T-helper 2 cell treated with Interferon-gamma antibody and Interleukin-4, amounts not matched to agents 5 μg/mL and 100 μg/mL, for 36 hours (primary cell): Measurements from ENCODE around the gene DHRS7C.

ENCODE experiments used
- DNase-seq: peaks from one replicate; pipeline ENCODE4 v3.0.0; 2021; ENCODE audit warnings: low spot score
- H3K27ac Mint-ChIP-seq: one replicate; pipeline ENCODE4 v1.8.0; 2021; ENCODE audit warnings: mild to moderate bottlenecking, mixed read lengths
- H3K27me3 Mint-ChIP-seq: one replicate; pipeline ENCODE4 v1.8.0; 2021; ENCODE audit warnings: low read depth, mixed read lengths
- H3K36me3 Mint-ChIP-seq: one replicate; pipeline ENCODE4 v1.8.0; 2021; ENCODE audit warnings: low read depth, mixed read lengths
- H3K4me1 Mint-ChIP-seq: one replicate; pipeline ENCODE4 v1.8.0; 2021; ENCODE audit warnings: low read depth, mixed read lengths
- H3K4me3 Mint-ChIP-seq: one replicate; pipeline ENCODE4 v1.8.0; 2022; ENCODE audit warnings: mild to moderate bottlenecking, moderate library complexity, mixed read lengths
- H3K9me3 Mint-ChIP-seq: one replicate; pipeline ENCODE4 v1.8.0; 2021; ENCODE audit warnings: mixed read lengths

DHRS7C gene

GRCh38 chr17:9766970-9767369 lies 24.4 kb downstream of the DHRS7C start:
- DNase-seq = no peak
- Mint-ChIP-seq H3K27ac (no peak overlapping the region), H3K4me1 (peaks cover 5% of the 10 kb centered on the region), H3K9me3 (no peaks in the 10 kb centered on the region), H3K36me3 (no peaks in the 10 kb centered on the region), H3K27me3 (no peaks in the 10 kb centered on the region), H3K4me3 (no peak overlapping the region)

- peaks cover 5% of the 10 kb centered on the region for H3K4me1 Mint-ChIP-seq
- no peak overlapping the region for H3K27ac Mint-ChIP-seq
- H3K4me3 Mint-ChIP-seq = no peak overlapping the region
- no peaks in the 10 kb centered on the region for H3K36me3 Mint-ChIP-seq
- H3K9me3 Mint-ChIP-seq = no peaks in the 10 kb centered on the region
- no peaks in the 10 kb centered on the region for H3K27me3 Mint-ChIP-seq
- DNase-seq = no peak
Observed at GRCh38 chr17:9765322-9765721, 26.1 kb downstream of the DHRS7C start.

GRCh38 chr17:9763643-9764042 lies 27.7 kb downstream of the DHRS7C start:
- Mint-ChIP-seq H3K27ac (no peak overlapping the region), H3K27me3 (no peaks in the 10 kb centered on the region), H3K4me1 (peaks cover 5% of the 10 kb centered on the region), H3K4me3 (no peak overlapping the region), H3K9me3 (no peaks in the 10 kb centered on the region), H3K36me3 (no peaks in the 10 kb centered on the region)
- peak; percentile 14 for DNase-seq

GRCh38 chr17:9760266-9760665 lies 31.1 kb downstream of the DHRS7C start:
- H3K4me1 Mint-ChIP-seq = peaks cover 5% of the 10 kb centered on the region
- H3K9me3 Mint-ChIP-seq = no peaks in the 10 kb centered on the region
- no peak for DNase-seq
- H3K27me3 Mint-ChIP-seq = no peaks in the 10 kb centered on the region
- H3K36me3 Mint-ChIP-seq = no peaks in the 10 kb centered on the region
- H3K27ac Mint-ChIP-seq = no peak overlapping the region
- H3K4me3 Mint-ChIP-seq = no peak overlapping the region

- no peak for DNase-seq
- Mint-ChIP-seq H3K27me3 (peaks cover 3% of the 10 kb centered on the region), H3K36me3 (no peaks in the 10 kb centered on the region), H3K27ac (no peak overlapping the region), H3K9me3 (no peaks in the 10 kb centered on the region), H3K4me3 (no peak overlapping the region), H3K4me1 (no peaks in the 10 kb centered on the region)
Observed at GRCh38 chr17:9755083-9755482, 36.3 kb downstream of the DHRS7C start.

- H3K36me3 Mint-ChIP-seq = no peaks in the 10 kb centered on the region
- H3K9me3 Mint-ChIP-seq = no peaks in the 10 kb centered on the region
- no peak overlapping the region for H3K27ac Mint-ChIP-seq
- peaks cover 6% of the 10 kb centered on the region for H3K27me3 Mint-ChIP-seq
- no peaks in the 10 kb centered on the region for H3K4me1 Mint-ChIP-seq
- H3K4me3 Mint-ChIP-seq = no peak overlapping the region
- no peak for DNase-seq
Observed at GRCh38 chr17:9750524-9750923, 40.9 kb downstream of the DHRS7C start.

- Mint-ChIP-seq H3K27me3 (no peaks in the 10 kb centered on the region), H3K4me3 (no peak overlapping the region), H3K4me1 (no peaks in the 10 kb centered on the region), H3K36me3 (no peaks in the 10 kb centered on the region), H3K9me3 (no peaks in the 10 kb centered on the region), H3K27ac (no peak overlapping the region)
- DNase-seq = no peak
Observed at GRCh38 chr17:9729735-9730420, 61.5 kb downstream of the DHRS7C start.

- H3K9me3 Mint-ChIP-seq = no peaks in the 10 kb centered on the region
- no peak overlapping the region for H3K4me3 Mint-ChIP-seq
- no peak for DNase-seq
- H3K27ac Mint-ChIP-seq = no peak overlapping the region
- no peaks in the 10 kb centered on the region for H3K4me1 Mint-ChIP-seq
- no peaks in the 10 kb centered on the region for H3K36me3 Mint-ChIP-seq
- no peaks in the 10 kb centered on the region for H3K27me3 Mint-ChIP-seq
Observed at GRCh38 chr17:9729034-9729650, 62.2 kb downstream of the DHRS7C start.

GRCh38 chr17:9728564-9728963 lies 62.8 kb downstream of the DHRS7C start:
- no peak overlapping the region for H3K27ac Mint-ChIP-seq
- DNase-seq = no peak
- H3K4me1 Mint-ChIP-seq = no peaks in the 10 kb centered on the region
- H3K27me3 Mint-ChIP-seq = no peaks in the 10 kb centered on the region
- no peak overlapping the region for H3K4me3 Mint-ChIP-seq
- H3K36me3 Mint-ChIP-seq = no peaks in the 10 kb centered on the region
- no peaks in the 10 kb centered on the region for H3K9me3 Mint-ChIP-seq

- no peak overlapping the region for H3K27ac Mint-ChIP-seq
Observed at GRCh38 chr17:9728005-9728404, 63.4 kb downstream of the DHRS7C start.

GRCh38 chr17:9726291-9726690 lies 65.1 kb downstream of the DHRS7C start:
- no peaks in the 10 kb centered on the region for H3K36me3 Mint-ChIP-seq
- H3K27ac Mint-ChIP-seq = no peak overlapping the region
- no peak for DNase-seq
- H3K4me1 Mint-ChIP-seq = no peaks in the 10 kb centered on the region
- no peak overlapping the region for H3K4me3 Mint-ChIP-seq
- no peaks in the 10 kb centered on the region for H3K27me3 Mint-ChIP-seq
- H3K9me3 Mint-ChIP-seq = no peaks in the 10 kb centered on the region

More at GRCh38 chr17:9728005-9728404, 63.4 kb downstream of the DHRS7C start:
- no peaks in the 10 kb centered on the region for H3K36me3 Mint-ChIP-seq
- H3K4me3 Mint-ChIP-seq = no peak overlapping the region
- DNase-seq = no peak
- no peaks in the 10 kb centered on the region for H3K4me1 Mint-ChIP-seq
- no peaks in the 10 kb centered on the region for H3K9me3 Mint-ChIP-seq
- H3K27me3 Mint-ChIP-seq = no peaks in the 10 kb centered on the region

- H3K4me1 Mint-ChIP-seq = no peaks in the 10 kb centered on the region
- H3K27me3 Mint-ChIP-seq = no peaks in the 10 kb centered on the region
- no peaks in the 10 kb centered on the region for H3K36me3 Mint-ChIP-seq
- H3K27ac Mint-ChIP-seq = no peak overlapping the region
- no peak overlapping the region for H3K4me3 Mint-ChIP-seq
- H3K9me3 Mint-ChIP-seq = no peaks in the 10 kb centered on the region
- no peak for DNase-seq
Observed at GRCh38 chr17:9725575-9725974, 65.8 kb downstream of the DHRS7C start.
